ENCODE results near the gene ICAM5. TPM values are rescaled to one million over a fixed set of nuclear protein-coding genes. Genes with fewer than 3 reads are reported as not detected.

Gene ICAM5
- polyA plus RNA-seq, 1 donor: 0.18 TPM

GRCh38 chr19:10344780-10345179, 55.0 kb downstream of the ICAM5 start:
- DNase-seq (ENCODE audit: low read depth): no peak

Other genes starting within 250 kb of the ICAM5 start
- 9.8 TPM for gene SHFL, start 203.6 kb upstream of the ICAM5 start, polyA plus RNA-seq (ENCODE audit: insufficient read length)
- 3.9 TPM for gene ANGPTL6, start 187.3 kb upstream of the ICAM5 start, polyA plus RNA-seq (ENCODE audit: insufficient read length)
- gene PPAN, start 183.6 kb upstream of the ICAM5 start, polyA plus RNA-seq (ENCODE audit: insufficient read length): 28.5 TPM
- 13.6 TPM for gene P2RY11, start 178.3 kb upstream of the ICAM5 start, polyA plus RNA-seq (ENCODE audit: insufficient read length)
- gene EIF3G, start 170.1 kb upstream of the ICAM5 start, polyA plus RNA-seq (ENCODE audit: insufficient read length): 267 TPM
- 61.4 TPM for gene DNMT1, start 95.0 kb upstream of the ICAM5 start, polyA plus RNA-seq (ENCODE audit: insufficient read length)
- 12.0 TPM for gene S1PR2, start 58.6 kb upstream of the ICAM5 start, polyA plus RNA-seq (ENCODE audit: insufficient read length)
- 32.0 TPM for gene MRPL4, start 37.7 kb upstream of the ICAM5 start, polyA plus RNA-seq (ENCODE audit: insufficient read length)
- 6.3 TPM for gene ICAM1, start 18.8 kb upstream of the ICAM5 start, polyA plus RNA-seq (ENCODE audit: insufficient read length)
- gene ICAM4, start 3.0 kb upstream of the ICAM5 start, polyA plus RNA-seq (ENCODE audit: insufficient read length): 0.25 TPM
- 3.4 TPM for gene ZGLP1, start 19.9 kb downstream of the ICAM5 start, polyA plus RNA-seq (ENCODE audit: insufficient read length)
- 20.0 TPM for gene FDX2, start 26.1 kb downstream of the ICAM5 start, polyA plus RNA-seq (ENCODE audit: insufficient read length)
- gene RAVER1, start 43.6 kb downstream of the ICAM5 start, polyA plus RNA-seq (ENCODE audit: insufficient read length): 10.9 TPM
- gene ICAM3, start 49.7 kb downstream of the ICAM5 start, polyA plus RNA-seq (ENCODE audit: insufficient read length): 4.9 TPM
- gene TYK2, start 90.6 kb downstream of the ICAM5 start, polyA plus RNA-seq (ENCODE audit: insufficient read length): 74.5 TPM
- 133 TPM for gene CDC37, start 113.6 kb downstream of the ICAM5 start, polyA plus RNA-seq (ENCODE audit: insufficient read length)
- gene PDE4A, start 130.6 kb downstream of the ICAM5 start, polyA plus RNA-seq (ENCODE audit: insufficient read length): 3.3 TPM
- 66.1 TPM for gene KEAP1, start 213.4 kb downstream of the ICAM5 start, polyA plus RNA-seq (ENCODE audit: insufficient read length)
- 1.1 TPM for gene S1PR5, start 227.5 kb downstream of the ICAM5 start, polyA plus RNA-seq (ENCODE audit: insufficient read length)